ENCODE data around the gene FSTL5. TPM values are rescaled to one million over a fixed set of nuclear protein-coding genes. Genes with fewer than 3 reads are reported as not detected.

The FSTL5 gene
- total RNA-seq, 2 donors from 2014 or later: 0.24 to 1.1 TPM

DNA sequence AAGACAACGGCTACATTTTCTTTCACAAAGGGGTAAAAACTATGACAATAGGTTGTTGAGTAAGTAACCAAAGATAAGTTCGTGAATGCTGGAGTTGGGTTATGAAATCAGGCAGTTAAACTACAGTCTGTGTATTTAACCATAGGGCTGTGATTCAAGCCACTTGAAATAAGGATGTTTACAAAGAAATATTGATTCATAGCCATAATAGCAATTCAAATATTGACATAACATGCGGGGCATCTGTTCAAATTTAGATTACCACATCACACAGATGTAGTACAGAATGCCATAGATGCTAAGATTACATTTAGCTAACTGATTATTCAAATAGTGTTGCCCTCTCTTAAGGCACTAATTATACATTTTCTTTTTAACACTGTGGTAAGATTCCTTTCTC, 364.1 kb downstream of the FSTL5 start:
- no peaks in the 10 kb centered on the region for H3K9me3 ChIP-seq (ENCODE audit: control insufficient read depth, low read length)
- TF ChIP-seq, protein P1, sequence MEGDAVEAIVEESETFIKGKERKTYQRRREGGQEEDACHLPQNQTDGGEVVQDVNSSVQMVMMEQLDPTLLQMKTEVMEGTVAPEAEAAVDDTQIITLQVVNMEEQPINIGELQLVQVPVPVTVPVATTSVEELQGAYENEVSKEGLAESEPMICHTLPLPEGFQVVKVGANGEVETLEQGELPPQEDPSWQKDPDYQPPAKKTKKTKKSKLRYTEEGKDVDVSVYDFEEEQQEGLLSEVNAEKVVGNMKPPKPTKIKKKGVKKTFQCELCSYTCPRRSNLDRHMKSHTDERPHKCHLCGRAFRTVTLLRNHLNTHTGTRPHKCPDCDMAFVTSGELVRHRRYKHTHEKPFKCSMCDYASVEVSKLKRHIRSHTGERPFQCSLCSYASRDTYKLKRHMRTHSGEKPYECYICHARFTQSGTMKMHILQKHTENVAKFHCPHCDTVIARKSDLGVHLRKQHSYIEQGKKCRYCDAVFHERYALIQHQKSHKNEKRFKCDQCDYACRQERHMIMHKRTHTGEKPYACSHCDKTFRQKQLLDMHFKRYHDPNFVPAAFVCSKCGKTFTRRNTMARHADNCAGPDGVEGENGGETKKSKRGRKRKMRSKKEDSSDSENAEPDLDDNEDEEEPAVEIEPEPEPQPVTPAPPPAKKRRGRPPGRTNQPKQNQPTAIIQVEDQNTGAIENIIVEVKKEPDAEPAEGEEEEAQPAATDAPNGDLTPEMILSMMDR (conservative IDR thresholded peaks at IDR 0.05): no peak
- Mint-ChIP-seq H3K27me3 (ENCODE audit: insufficient read depth) (no peaks in the 10 kb centered on the region), H3K36me3 (ENCODE audit: low read depth) (no peaks in the 10 kb centered on the region), H3K4me1 (peaks cover 5% of the 10 kb centered on the region), H3K9me3 (no peaks in the 10 kb centered on the region), H3K4me3 (no peak overlapping the region), H3K27ac (no peak overlapping the region)
- no peak overlapping the region for H3K9ac ChIP-seq (ENCODE audit: extremely low read depth, low read length, poor library complexity, severe bottlenecking)
- WGBS, 2 experiments (ENCODE audit: insufficient coverage in 1 of 2, insufficient read length in 1 of 2): 92 to 95% methylated on average over 3 of the region's 3 CpGs
- DNase-seq: no peak
- H3K36me3 ChIP-seq (ENCODE audit: control insufficient read depth, insufficient read depth, low read length): no peaks in the 10 kb centered on the region
- H3K4me1 ChIP-seq (ENCODE audit: control insufficient read depth, insufficient read depth, low read length): no peaks in the 10 kb centered on the region
- H3K4me3 ChIP-seq (ENCODE audit: low read length): no peak overlapping the region
- peaks cover 19% of the 10 kb centered on the region for H3K27me3 ChIP-seq (ENCODE audit: control insufficient read depth, insufficient read depth, low read length, poor library complexity, severe bottlenecking)
- H3K27ac ChIP-seq (ENCODE audit: low read depth, low read length): no peak overlapping the region

DNA sequence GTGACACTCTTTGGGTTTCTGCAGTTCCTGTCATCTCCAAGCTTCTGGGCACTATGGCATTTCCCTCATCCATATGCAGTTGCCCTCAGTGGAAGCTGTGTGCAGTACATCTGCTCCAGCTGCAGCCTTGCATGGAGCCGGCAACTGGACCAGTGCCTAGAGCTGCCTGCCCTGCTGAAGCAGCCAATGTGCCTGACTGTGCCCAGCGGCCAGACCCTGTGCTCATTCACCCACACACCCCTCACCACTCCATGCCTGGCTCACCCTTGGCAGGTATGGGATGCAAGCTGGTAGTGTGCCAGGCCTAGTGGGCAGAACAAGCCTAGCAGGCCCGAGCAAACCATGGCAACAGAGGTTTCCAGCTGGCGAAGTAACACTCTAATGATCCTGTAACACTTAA, 370.8 kb downstream of the FSTL5 start:
- H3K4me3 Mint-ChIP-seq: no peak overlapping the region
- no peak overlapping the region for H3K27ac ChIP-seq (ENCODE audit: low read depth, low read length)
- no peaks in the 10 kb centered on the region for H3K9me3 ChIP-seq (ENCODE audit: control insufficient read depth, low read length)
- TF ChIP-seq, protein P1 (conservative IDR thresholded peaks at IDR 0.05): no peak
- H3K27ac Mint-ChIP-seq: no peak overlapping the region
- no peaks in the 10 kb centered on the region for H3K27me3 Mint-ChIP-seq (ENCODE audit: insufficient read depth)
- no peak for DNase-seq
- H3K36me3 ChIP-seq (ENCODE audit: control insufficient read depth, insufficient read depth, low read length): no peaks in the 10 kb centered on the region
- H3K27me3 ChIP-seq (ENCODE audit: control insufficient read depth, insufficient read depth, low read length, poor library complexity, severe bottlenecking): no peaks in the 10 kb centered on the region
- no peaks in the 10 kb centered on the region for H3K4me1 ChIP-seq (ENCODE audit: control insufficient read depth, insufficient read depth, low read length)
- 88% methylated on average over 4 of the region's 4 CpGs; no CpG with 5 or more reads in 1 of the 2 experiments for WGBS, 2 experiments (ENCODE audit: insufficient coverage in 1 of 2, insufficient read length in 1 of 2)
- H3K36me3 Mint-ChIP-seq (ENCODE audit: low read depth): no peaks in the 10 kb centered on the region
- peaks cover 3% of the 10 kb centered on the region for H3K9me3 Mint-ChIP-seq
- H3K4me3 ChIP-seq (ENCODE audit: low read length): no peak overlapping the region
- H3K4me1 Mint-ChIP-seq: no peaks in the 10 kb centered on the region
- no peak overlapping the region for H3K9ac ChIP-seq (ENCODE audit: extremely low read depth, low read length, poor library complexity, severe bottlenecking)

DNA sequence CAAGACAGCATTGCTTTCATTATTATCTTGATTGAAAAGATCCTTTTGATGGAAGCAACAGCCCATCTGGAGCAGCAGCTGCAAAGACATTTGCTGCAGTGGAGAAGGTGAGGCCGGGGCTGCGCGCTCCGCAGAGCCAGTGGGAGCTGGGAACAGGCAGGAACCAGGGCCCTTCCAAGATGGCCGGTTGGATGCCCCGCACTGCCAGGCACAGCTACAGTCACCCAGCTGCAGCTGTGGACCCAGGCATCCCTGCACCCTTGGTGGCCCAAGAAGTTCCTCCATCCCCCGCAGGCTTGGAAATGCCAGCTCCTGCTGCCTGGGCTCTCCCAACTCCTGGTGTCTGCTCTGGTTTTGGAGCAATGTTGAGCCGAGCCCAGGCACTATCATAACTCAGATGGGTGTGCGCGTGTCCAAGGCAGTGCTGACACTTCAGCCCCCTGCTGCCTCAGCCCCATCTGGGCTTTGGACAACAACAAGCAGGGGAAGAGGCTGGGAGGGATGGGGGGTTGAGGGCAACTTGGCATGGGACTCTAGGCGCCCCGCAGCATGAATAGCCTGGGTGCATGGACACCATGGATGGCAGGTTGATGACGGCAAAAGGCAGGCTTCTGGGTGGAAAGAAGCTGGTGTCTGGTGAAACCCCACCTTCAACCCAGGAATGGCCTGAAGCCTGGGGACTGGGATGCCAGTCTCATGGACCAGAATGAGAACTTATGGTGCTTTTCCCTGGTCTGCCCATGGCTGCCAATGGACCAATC, 371.8 kb downstream of the FSTL5 start:
- H3K4me3 Mint-ChIP-seq: no peak overlapping the region
- 90 to 97% methylated on average over 8 to 13 of the region's 13 CpGs for WGBS, 2 experiments (ENCODE audit: insufficient coverage in 1 of 2, insufficient read length in 1 of 2)
- H3K27ac Mint-ChIP-seq: no peak overlapping the region
- Histone ChIP-seq H3K9me3 (ENCODE audit: control insufficient read depth, low read length) (no peaks in the 10 kb centered on the region), H3K27me3 (ENCODE audit: control insufficient read depth, insufficient read depth, low read length, poor library complexity, severe bottlenecking) (no peaks in the 10 kb centered on the region), H3K4me3 (ENCODE audit: low read length) (no peak overlapping the region), H3K4me1 (ENCODE audit: control insufficient read depth, insufficient read depth, low read length) (no peaks in the 10 kb centered on the region), H3K9ac (ENCODE audit: extremely low read depth, low read length, poor library complexity, severe bottlenecking) (no peak overlapping the region), H3K27ac (ENCODE audit: low read depth, low read length) (no peak overlapping the region), H3K36me3 (ENCODE audit: control insufficient read depth, insufficient read depth, low read length) (no peaks in the 10 kb centered on the region)
- no peaks in the 10 kb centered on the region for H3K4me1 Mint-ChIP-seq
- no peaks in the 10 kb centered on the region for H3K36me3 Mint-ChIP-seq (ENCODE audit: low read depth)
- peaks cover 3% of the 10 kb centered on the region for H3K9me3 Mint-ChIP-seq
- no peak for DNase-seq
- TF ChIP-seq, protein P1 (conservative IDR thresholded peaks at IDR 0.05): no peak
- H3K27me3 Mint-ChIP-seq (ENCODE audit: insufficient read depth): no peaks in the 10 kb centered on the region

All from endodermal cell (in vitro differentiated cells).